HL-60/S4 treated with phorbol 12-myristate 13-acetate at 8.2 ng/mL for 4 days and 3 days (cell line): ENCODE data around the gene UBAC2.

Experiments used
- in situ Hi-C: fragments of 300-500 bp; cut with MboI; formaldehyde crosslinking; loops from 2 replicates; pipeline ENCODE4 v1.15.0; 2022; ENCODE audit warnings: low sequenced_read_pairs

Gene UBAC2

GRCh38 chr13:99421758-99422585, 221.3 kb downstream of the UBAC2 start:
- in situ Hi-C loops = no loop called here

DNA sequence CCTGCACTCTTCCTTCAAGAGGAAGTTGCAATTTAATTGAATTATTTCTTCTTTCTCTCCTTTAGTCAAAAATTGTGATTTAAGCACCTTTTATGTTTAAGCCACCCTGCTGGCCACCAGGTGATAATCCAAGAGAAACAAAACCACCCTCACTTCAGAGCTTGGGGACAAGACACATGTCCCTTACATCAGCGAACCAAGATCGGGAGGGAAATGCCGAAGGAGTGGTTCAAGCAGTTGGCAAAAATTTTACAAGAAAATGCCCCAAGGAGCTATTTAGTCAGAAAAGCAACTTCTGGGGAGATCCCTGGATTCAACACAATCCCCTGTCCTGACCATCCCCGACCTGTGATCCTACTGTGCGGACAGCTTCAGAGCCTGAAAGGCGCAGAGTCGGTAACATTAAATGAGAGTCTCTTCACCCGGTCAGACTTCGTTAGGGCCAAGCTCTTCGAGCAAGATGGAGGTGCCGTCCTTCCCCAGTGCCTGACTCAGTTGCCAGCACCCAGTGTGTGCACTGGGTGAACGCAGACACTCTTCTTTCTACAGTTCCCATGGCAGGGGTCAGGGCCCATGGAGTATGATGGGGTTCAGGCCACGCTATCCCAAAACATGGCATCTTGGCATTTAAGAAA, 222.0 kb downstream of the UBAC2 start:
- in situ Hi-C loops = no loop called here

GRCh38 chr13:99425485-99426341, 225.1 kb downstream of the UBAC2 start:
- in situ Hi-C loops = no loop called here

GRCh38 chr13:99426426-99426825, 225.8 kb downstream of the UBAC2 start:
- in situ Hi-C loops = no loop called here

DNA sequence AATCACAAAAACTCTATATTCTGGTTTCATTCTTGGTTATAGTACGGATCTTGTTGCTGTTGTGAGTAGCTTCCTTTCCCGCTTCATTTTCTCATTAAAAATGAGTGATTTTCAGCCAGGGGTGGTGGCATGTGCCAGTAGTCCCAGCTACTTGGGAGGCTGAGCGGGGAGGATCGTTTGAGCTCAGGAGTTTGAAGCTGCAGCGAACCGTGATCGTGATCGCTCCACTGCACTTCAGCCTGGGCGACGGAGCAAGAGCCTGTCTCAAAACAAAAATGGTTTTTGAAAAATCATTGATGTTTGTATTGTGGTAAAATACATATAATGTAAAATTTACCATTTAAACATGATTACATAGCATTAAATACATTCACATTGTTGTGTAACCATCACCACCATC, 229.0 kb downstream of the UBAC2 start:
- in situ Hi-C loops = loop anchor here (10.0 kb wide), 1 partner anchor 45 kb away; no protein-coding TSS in a partner anchor

DNA sequence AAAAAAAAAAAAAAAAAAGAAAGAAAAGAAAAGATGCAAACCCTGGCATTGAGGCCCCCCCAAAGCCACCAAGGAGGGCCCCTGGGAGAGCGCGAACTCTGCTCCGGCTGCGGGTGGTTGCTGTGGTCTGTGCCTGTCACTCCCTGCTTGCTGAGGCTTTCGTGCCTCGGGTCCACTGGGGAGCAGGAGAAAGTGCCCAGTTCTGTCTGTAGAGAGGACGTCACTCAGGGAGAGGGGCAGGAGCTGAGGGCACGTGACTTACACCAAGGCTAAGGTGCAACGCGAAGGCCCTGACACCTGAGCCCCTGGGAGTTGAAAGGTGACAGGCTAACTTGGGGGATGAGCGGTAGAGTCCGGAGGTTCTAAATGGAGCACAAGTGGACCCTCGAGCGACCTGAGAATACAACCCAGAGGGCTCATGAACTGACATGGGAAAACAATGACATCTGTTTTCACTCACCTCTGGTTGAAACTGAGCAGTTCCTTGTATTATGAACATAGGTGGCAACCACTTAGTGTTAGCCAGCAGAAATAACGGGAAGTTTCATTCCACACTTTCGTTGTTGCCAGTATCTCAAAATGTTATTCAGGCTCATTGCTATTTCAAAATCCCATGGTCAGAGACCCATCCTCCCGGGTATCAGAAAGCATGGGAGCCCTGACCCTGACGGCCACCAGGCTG, 231.4 kb downstream of the UBAC2 start:
- in situ Hi-C loops = loop anchor here (10.0 kb wide), 1 partner anchor 47 kb away; no protein-coding TSS in a partner anchor

DNA sequence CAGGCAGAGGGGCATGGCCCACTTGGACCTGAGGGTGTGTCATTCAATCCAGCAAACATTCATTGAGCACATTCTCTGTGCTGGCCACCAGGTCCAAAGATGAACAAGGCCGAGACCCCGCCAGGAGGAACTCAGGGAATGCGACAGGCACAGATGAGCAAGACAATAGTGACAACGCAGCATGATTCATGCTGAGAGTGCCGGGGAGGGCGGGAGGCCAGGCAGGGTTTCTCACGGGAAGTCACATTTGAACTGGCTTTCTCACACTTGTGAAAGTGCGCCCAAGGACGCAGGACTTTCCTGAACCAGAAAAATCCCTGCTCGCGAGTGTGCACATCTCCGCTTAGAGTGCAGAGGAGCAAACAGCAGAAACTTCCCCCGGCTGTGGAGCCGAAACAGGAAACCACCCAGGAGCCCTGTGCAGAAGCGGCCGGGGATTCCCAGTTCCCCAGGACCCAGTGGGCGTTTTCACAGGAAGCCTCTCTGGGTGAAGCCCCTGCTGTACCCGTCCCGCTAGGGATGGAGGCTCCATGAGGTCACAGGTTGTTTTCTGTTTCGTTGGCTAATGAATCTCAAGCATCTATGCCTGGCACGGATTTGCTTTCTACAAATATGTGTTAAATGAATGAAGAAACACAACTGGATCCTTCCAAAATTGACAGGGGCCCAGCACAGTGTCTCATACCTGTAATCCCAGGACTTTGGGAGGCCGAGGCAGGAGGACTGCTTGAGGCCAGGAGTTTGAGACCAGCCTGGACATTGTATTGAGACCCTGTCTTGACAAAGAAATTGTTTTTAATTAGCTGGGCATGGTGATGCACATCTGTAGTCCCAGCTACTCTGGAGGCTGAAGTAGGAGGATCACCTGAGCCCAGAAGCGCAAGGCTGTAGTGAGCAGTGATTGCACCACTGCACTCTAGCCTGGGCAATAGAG, 232.2 kb downstream of the UBAC2 start:
- in situ Hi-C loops = loop anchor here (10.0 kb wide), 1 partner anchor 48 kb away; no protein-coding TSS in a partner anchor

- in situ Hi-C loops = loop anchor here (10.0 kb wide), 1 partner anchor 49 kb away; no protein-coding TSS in a partner anchor
Observed at GRCh38 chr13:99433543-99434075, 233.0 kb downstream of the UBAC2 start.

- in situ Hi-C loops = loop anchor here (10.0 kb wide), 1 partner anchor 50 kb away; no protein-coding TSS in a partner anchor
Observed at GRCh38 chr13:99434258-99434788, 233.7 kb downstream of the UBAC2 start.

DNA sequence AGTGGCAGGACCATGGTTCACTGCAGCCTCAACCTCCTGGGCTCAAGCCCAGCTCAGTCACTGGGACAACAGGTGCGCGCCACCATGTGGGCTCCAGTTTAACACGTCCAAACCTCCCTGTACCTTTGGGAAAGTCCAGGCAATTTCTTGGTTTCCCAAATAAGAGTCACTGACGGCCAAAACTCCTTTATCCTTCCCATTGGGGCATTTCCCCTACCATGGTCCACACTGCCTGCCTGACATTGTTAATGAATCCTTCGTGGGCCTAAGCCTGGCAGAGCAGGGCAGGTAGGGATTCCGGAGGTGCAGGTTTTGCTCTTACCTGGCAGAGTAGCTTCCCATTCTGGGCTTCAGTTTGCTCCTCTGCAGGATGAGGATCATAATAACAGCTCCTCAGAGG, 234.5 kb downstream of the UBAC2 start:
- in situ Hi-C loops = loop anchor here (10.0 kb wide), 1 partner anchor 50 kb away; no protein-coding TSS in a partner anchor

DNA sequence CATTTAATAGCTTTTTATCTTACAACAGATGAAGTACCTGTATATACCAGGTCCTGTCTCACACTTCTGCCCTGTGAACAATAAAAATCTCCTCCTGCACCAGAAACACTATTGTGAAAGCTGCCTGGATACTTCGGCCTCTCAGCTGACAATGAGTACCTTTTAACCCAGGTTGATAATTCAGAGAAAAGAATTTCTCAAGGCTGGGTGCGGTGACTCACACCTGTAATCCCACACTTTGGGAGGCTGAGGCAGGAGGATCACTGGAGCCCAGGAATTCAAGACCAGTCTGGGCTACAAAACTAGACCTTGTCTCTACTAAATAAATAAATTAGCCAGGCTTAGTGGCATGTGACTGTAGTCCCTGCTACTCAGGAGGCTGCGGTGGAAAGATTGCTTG, 235.3 kb downstream of the UBAC2 start:
- in situ Hi-C loops = loop anchor here (10.0 kb wide), 1 partner anchor 51 kb away; no protein-coding TSS in a partner anchor
